HepG2 (cell line): ENCODE measurements around the gene BABAM1. TPM values are rescaled to one million over a fixed set of nuclear protein-coding genes. Genes with fewer than 3 reads are reported as not detected.

Experiments
- GABPB1 ChIP-seq: IDR thresholded peaks from 2 replicates; pipeline ENCODE4 v1.6.1; 2016; ENCODE audit warnings: mild to moderate bottlenecking, missing genetic modification reagents, moderate library complexity, missing compliant biosample characterization
- IRF2 ChIP-seq: IDR thresholded peaks from 2 replicates; pipeline ENCODE4 v1.6.1; 2018; ENCODE audit warnings: missing genetic modification reagents, missing compliant biosample characterization
- KMT2A ChIP-seq: sonication (generic); formaldehyde crosslinking; IDR thresholded peaks from 2 replicates; pipeline ENCODE4 v1.4.0; 2020; ENCODE audit warnings: missing genetic modification reagents
- NFYC ChIP-seq: IDR thresholded peaks from 2 replicates; pipeline ENCODE4 v1.6.1; 2016; ENCODE audit warnings: missing genetic modification reagents, missing compliant biosample characterization
- PHF8 ChIP-seq: sonication (generic); formaldehyde crosslinking; IDR thresholded peaks from 2 replicates; pipeline ENCODE4 v1.5.0; 2020; ENCODE audit warnings: missing genetic modification reagents
- ZFX ChIP-seq: sonication (generic); formaldehyde crosslinking; IDR thresholded peaks from 2 replicates; pipeline ENCODE4 v1.4.0; 2020; ENCODE audit warnings: mild to moderate bottlenecking, low read depth, missing genetic modification reagents, moderate library complexity
- ZMYM4 ChIP-seq: sonication (generic); formaldehyde crosslinking; IDR thresholded peaks from 2 replicates; pipeline ENCODE4 v1.8.1; 2023; ENCODE audit warnings: mild to moderate bottlenecking, missing genetic modification reagents
- ZNF850 ChIP-seq: sonication (generic); formaldehyde crosslinking; conservative IDR thresholded peaks from 2 replicates; pipeline ENCODE4 v1.9.0; 2021; ENCODE audit warnings: mild to moderate bottlenecking, missing genetic modification reagents
- polyA plus RNA-seq, 8 experiments: library from polyadenylated mRNA; depleted of rRNA in 3 of 8; stranded (reverse) in 7 of 8; unstranded in 1 of 8; fragments of >200 nt; fragmentation: Illumina TruSeq in 4 of 8; extraction: Trizol in 4 of 8; gene quantifications; 2 replicates each; pipeline versions ENCODE4 v1.2.1 to v1.2.3, GENCODE V29; 2011 to 2016; ENCODE audit warnings: low read depth in 4 of 8, missing spikeins in 1 of 8, mixed read lengths in 1 of 8; ENCODE audit not compliant: insufficient read depth in 1 of 8
- total RNA-seq, 5 experiments: library from RNA; depleted of rRNA; stranded (reverse); fragments of >200 nt; fragmentation: Illumina TruSeq; extraction: Trizol; gene quantifications; 2 replicates each; pipeline ENCODE4 v1.2.3, GENCODE V29; 2016; ENCODE audit warnings: low read depth in 1 of 5
- TF ChIP-seq, protein P1 (sequence below): sonication (generic); formaldehyde crosslinking; IDR thresholded peaks from 2 replicates; pipeline ENCODE4 v1.5.1; 2020; ENCODE audit warnings: mild to moderate bottlenecking, missing genetic modification reagents, moderate library complexity
- TF ChIP-seq, protein P2 (sequence below): sonication (generic); formaldehyde crosslinking; IDR thresholded peaks from 2 replicates; pipeline ENCODE4 v1.4.0; 2020; ENCODE audit warnings: mild to moderate bottlenecking, missing genetic modification reagents
- TF ChIP-seq, protein P3 (sequence below): IDR thresholded peaks from 2 replicates; pipeline ENCODE4 v1.6.1; 2016

BABAM1 gene
- total and polyA plus RNA-seq, 2 of the 13 experiments (the other 11 are each of a cell fraction or from before 2014, with no cell fraction given), result 70.0 to 82.0 TPM

GRCh38 chr19:17303167-17303939 is 36.1 kb downstream of the BABAM1 start, which contains the start of gene ABHD8 (continued):
- TF ChIP-seq, protein P1, sequence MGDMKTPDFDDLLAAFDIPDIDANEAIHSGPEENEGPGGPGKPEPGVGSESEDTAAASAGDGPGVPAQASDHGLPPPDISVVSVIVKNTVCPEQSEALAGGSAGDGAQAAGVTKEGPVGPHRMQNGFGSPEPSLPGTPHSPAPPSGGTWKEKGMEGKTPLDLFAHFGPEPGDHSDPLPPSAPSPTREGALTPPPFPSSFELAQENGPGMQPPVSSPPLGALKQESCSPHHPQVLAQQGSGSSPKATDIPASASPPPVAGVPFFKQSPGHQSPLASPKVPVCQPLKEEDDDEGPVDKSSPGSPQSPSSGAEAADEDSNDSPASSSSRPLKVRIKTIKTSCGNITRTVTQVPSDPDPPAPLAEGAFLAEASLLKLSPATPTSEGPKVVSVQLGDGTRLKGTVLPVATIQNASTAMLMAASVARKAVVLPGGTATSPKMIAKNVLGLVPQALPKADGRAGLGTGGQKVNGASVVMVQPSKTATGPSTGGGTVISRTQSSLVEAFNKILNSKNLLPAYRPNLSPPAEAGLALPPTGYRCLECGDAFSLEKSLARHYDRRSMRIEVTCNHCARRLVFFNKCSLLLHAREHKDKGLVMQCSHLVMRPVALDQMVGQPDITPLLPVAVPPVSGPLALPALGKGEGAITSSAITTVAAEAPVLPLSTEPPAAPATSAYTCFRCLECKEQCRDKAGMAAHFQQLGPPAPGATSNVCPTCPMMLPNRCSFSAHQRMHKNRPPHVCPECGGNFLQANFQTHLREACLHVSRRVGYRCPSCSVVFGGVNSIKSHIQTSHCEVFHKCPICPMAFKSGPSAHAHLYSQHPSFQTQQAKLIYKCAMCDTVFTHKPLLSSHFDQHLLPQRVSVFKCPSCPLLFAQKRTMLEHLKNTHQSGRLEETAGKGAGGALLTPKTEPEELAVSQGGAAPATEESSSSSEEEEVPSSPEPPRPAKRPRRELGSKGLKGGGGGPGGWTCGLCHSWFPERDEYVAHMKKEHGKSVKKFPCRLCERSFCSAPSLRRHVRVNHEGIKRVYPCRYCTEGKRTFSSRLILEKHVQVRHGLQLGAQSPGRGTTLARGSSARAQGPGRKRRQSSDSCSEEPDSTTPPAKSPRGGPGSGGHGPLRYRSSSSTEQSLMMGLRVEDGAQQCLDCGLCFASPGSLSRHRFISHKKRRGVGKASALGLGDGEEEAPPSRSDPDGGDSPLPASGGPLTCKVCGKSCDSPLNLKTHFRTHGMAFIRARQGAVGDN (CRISPR knock-in tag), result peak; percentile 82
- TF ChIP-seq KMT2A (CRISPR knock-in tag), result peak; percentile 40; the same call in 1 of the 2 replicates
- TF ChIP-seq ZMYM4, result peak; percentile 81
- peak; percentile 29; the same call in 1 of the 2 replicates for TF ChIP-seq IRF2 (CRISPR knock-in tag)
- peak; percentile 87 for TF ChIP-seq PHF8 (CRISPR knock-in tag)
- TF ChIP-seq, protein P2, sequence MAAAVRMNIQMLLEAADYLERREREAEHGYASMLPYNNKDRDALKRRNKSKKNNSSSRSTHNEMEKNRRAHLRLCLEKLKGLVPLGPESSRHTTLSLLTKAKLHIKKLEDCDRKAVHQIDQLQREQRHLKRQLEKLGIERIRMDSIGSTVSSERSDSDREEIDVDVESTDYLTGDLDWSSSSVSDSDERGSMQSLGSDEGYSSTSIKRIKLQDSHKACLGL (CRISPR knock-in tag), result peak; percentile 45; the same call in 1 of the 2 replicates
- no peak for TF ChIP-seq ZNF850 (CRISPR knock-in tag)
- TF ChIP-seq GABPB1, result peak; percentile 74
- TF ChIP-seq, protein P3, sequence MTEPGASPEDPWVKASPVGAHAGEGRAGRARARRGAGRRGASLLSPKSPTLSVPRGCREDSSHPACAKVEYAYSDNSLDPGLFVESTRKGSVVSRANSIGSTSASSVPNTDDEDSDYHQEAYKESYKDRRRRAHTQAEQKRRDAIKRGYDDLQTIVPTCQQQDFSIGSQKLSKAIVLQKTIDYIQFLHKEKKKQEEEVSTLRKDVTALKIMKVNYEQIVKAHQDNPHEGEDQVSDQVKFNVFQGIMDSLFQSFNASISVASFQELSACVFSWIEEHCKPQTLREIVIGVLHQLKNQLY (CRISPR knock-in tag), result no peak
- TF ChIP-seq ZFX (CRISPR knock-in tag), result peak; percentile 83
- TF ChIP-seq NFYC (CRISPR knock-in tag), result peak; percentile 95
- TF ChIP-seq, all 625 proteins: peak for 138
